Uterus (tissue), 2 donors: ENCODE data around the gene SELENOH.

Source experiments
- CTCF ChIP-seq, 4 experiments: fragments of 200-600 bp in 2 of 4; fragments of 450-650 bp in 2 of 4; sonication (generic) in 2 of 4; IDR thresholded peaks; one replicate each; pipeline ENCODE4 v1.5.1; 2016 to 2019; ENCODE audit warnings: antibody characterized with exemption in 4 of 4, mild to moderate bottlenecking in 2 of 4, moderate library complexity in 1 of 4
- POLR2A ChIP-seq, 2 donors: fragments of 450-650 bp; IDR thresholded peaks; one replicate each; pipeline ENCODE4 v1.6.1; 2016; ENCODE audit warnings: antibody characterized with exemption in 2 of 2, mild to moderate bottlenecking in 1 of 2, moderate library complexity in 1 of 2

GRCh38 chr11:57727185-57727584, 14.1 kb upstream of the SELENOH start:
- TF ChIP-seq CTCF (IDR thresholded peaks at IDR 0.05) (no peak), POLR2A (IDR thresholded peaks at IDR 0.05) (no peak)
